Measurements from ENCODE around the gene STK32C.

STK32C gene

DNA sequence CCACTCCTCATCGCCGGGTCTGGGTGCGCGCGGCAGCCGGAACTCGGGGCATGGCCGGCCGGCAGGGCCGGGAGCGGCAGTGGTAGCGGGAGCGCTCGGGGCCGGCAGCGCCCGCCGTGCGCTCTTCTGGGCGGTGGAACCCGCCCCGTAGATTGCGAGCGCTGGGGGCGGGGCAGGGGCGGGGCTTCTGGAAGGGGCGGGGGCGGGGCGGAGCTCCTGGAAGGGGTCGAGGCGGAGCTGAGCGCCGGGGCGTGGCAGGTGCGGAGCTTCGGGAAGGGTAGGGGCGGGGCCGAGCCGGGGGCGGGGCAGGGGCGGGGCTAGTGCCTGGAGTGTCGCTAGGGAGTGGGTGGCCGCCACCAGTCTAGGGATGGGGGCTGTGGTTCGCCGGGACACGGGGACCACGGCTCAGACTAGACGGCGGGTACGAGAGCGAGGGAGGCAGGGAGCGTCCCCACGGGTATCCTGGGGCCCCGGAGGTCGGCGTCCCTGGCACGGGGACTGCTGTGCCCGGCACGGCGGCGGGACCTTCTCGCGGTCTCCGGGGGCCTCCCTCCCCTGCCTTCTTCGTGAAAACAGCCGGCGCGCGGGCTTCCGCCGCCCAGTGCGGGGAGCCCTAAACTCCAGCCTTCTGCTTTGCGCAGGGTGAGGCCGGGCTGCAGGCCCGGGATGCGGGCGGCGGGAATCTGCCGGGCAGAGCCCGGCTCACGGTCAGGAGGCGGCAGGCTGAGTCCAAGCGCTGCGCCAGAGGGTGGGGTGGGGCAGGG is at the start of gene STK32C:
TSS of gene STK32C (minus strand) at position 128 of the 764 bp plus-strand sequence. CDS start at position 11, 117 bp downstream.
- DNase-seq (ENCODE audit: low spot score): peak; percentile 100
- in situ Hi-C loops (cut with MboI; ENCODE audit: low sequenced_read_pairs, unreplicated experiment): no loop called here
- TF ChIP-seq, protein P1, sequence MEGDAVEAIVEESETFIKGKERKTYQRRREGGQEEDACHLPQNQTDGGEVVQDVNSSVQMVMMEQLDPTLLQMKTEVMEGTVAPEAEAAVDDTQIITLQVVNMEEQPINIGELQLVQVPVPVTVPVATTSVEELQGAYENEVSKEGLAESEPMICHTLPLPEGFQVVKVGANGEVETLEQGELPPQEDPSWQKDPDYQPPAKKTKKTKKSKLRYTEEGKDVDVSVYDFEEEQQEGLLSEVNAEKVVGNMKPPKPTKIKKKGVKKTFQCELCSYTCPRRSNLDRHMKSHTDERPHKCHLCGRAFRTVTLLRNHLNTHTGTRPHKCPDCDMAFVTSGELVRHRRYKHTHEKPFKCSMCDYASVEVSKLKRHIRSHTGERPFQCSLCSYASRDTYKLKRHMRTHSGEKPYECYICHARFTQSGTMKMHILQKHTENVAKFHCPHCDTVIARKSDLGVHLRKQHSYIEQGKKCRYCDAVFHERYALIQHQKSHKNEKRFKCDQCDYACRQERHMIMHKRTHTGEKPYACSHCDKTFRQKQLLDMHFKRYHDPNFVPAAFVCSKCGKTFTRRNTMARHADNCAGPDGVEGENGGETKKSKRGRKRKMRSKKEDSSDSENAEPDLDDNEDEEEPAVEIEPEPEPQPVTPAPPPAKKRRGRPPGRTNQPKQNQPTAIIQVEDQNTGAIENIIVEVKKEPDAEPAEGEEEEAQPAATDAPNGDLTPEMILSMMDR (IDR thresholded peaks at IDR 0.05; ENCODE audit: borderline replicate concordance, control extremely low read depth, extremely low read depth, insufficient read depth, missing control alignments): no peak

GRCh38 chr10:132356621-132357195 is 49.0 kb upstream of the STK32C start:
- TF ChIP-seq, protein P1 (IDR thresholded peaks at IDR 0.05; ENCODE audit: borderline replicate concordance, control extremely low read depth, extremely low read depth, insufficient read depth, missing control alignments): no peak
- DNase-seq (ENCODE audit: low spot score): no peak
- in situ Hi-C loops (cut with MboI; ENCODE audit: low sequenced_read_pairs, unreplicated experiment): no loop called here

DNA sequence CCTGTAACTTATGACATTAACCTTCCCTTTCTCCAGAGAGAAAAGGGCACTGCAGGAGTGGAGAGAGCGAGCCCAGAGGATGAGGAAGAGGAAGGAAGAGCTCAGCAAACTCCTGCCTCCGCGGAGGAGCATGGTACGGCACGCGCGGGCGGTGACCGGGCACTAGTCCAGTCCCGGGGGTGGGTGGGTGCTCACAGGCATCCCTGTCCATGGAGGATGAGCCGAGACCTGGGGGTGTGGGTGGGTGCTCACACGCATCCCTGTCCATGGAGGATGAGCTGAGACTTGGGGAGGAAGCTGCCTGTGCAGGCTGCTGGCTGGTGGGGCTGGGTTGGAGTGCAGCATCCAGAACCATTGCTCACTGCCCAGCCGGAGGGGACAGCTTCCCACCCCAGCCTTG is 48.0 kb upstream of the STK32C start:
- DNase-seq (ENCODE audit: low spot score): no peak
- TF ChIP-seq, protein P1 (IDR thresholded peaks at IDR 0.05; ENCODE audit: borderline replicate concordance, control extremely low read depth, extremely low read depth, insufficient read depth, missing control alignments): no peak
- in situ Hi-C loops (cut with MboI; ENCODE audit: low sequenced_read_pairs, unreplicated experiment): no loop called here

- in situ Hi-C loops (cut with MboI; ENCODE audit: low sequenced_read_pairs, unreplicated experiment): no loop called here
- no peak for DNase-seq (ENCODE audit: low spot score)
- TF ChIP-seq, protein P1 (IDR thresholded peaks at IDR 0.05; ENCODE audit: borderline replicate concordance, control extremely low read depth, extremely low read depth, insufficient read depth, missing control alignments): no peak
These were observed 47.5 kb upstream of the STK32C start for GRCh38 chr10:132355297-132355696.

- in situ Hi-C loops (cut with MboI; ENCODE audit: low sequenced_read_pairs, unreplicated experiment): no loop called here
- TF ChIP-seq, protein P1 (IDR thresholded peaks at IDR 0.05; ENCODE audit: borderline replicate concordance, control extremely low read depth, extremely low read depth, insufficient read depth, missing control alignments): no peak
- no peak for DNase-seq (ENCODE audit: low spot score)
These were observed 46.8 kb upstream of the STK32C start for GRCh38 chr10:132354356-132355094.

GRCh38 chr10:132353456-132354355 is 46.0 kb upstream of the STK32C start:
- in situ Hi-C loops (cut with MboI; ENCODE audit: low sequenced_read_pairs, unreplicated experiment): no loop called here
- TF ChIP-seq, protein P1 (IDR thresholded peaks at IDR 0.05; ENCODE audit: borderline replicate concordance, control extremely low read depth, extremely low read depth, insufficient read depth, missing control alignments): no peak
- no peak for DNase-seq (ENCODE audit: low spot score)

All from GM13976 (cell line).